ENCODE results near the gene GM2A. TPM values are rescaled to one million over a fixed set of nuclear protein-coding genes. Genes with fewer than 3 reads are reported as not detected.
"Not testable (repeated sequence)": the region's sequence is repeated elsewhere in the genome, so short reads cannot be mapped to it uniquely, and the experiment has no call there.

The GM2A gene
- polyA plus RNA-seq, 3 donors: 7.8 to 14.1 (median 10.1) TPM

DNA sequence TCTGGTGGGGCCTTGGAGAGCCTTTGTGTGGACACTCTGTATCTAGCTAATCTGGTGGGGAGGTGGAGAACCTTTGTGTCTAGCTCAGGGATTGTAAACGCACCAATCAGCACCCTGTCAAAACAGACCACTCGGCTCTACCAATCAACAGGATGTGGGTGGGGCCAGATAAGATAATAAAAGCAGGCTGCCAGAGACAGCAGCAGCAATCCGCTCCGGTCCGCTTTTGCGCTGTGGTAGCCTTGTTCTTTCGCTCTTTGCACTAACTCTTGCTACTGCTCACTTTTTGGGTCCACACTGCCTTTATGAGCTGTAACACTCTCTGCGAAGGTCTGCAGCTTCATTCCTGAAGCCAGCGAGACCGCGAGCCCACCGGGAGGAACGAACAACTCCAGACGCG, 56.8 kb downstream of the GM2A start:
- not testable (repeated sequence) for H3K27ac ChIP-seq (ENCODE audit: low read depth, low read length)
- 88 to 94% (median 90%) methylated on average over 15 of the region's 15 CpGs for WGBS, 3 donors

DNA sequence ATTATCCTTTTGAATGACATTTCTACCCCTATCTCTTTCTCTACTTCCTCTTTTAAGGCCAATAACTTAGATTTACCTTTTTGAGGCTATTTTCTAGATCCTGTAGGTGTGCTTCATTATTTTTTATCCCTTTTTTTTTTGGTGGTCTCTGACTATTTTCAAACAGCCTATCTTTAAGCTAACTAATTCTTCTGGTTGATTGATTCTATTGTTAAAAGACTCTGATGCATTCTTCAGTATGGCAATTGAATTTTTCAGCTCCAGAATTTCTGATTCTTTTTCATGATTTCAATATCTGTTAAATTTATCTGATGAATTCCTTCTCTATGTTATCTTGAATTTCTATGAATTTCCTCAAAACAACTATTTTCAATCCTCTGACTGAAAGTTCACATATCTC, 57.9 kb downstream of the GM2A start:
- H3K27ac ChIP-seq (ENCODE audit: low read depth, low read length): no peak overlapping the region

DNA sequence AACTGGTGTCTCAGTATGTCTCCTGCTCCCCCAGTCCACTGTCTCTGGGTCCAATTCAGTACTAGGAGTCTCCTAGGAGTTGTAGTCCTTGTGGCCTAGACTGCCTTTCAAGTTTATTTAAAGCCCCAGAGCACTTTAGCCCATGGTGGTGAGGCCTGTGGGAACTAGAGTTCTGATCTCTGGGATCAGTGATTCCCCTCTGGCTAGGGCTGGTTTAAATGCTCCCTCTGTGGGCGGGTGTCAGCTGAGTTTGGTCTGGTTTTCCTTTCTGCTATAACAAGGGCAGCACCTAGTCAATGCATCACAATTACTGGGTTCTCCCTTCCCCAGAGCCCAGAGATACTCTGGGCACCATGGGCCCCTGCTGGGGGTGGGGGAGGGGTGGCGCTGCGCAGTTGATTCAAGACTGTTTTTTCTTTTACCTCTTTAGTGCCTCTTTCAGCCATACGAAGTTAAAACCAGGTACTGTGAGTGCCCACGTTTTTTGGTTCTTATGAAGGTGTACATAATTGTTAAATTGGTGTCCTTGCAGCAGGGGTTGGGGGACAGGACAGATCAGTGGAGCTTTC, 59.9 kb downstream of the GM2A start:
- no peak overlapping the region for H3K27ac ChIP-seq (ENCODE audit: low read depth, low read length)
- 68 to 81% (median 80%) methylated on average over 5 of the region's 5 CpGs for WGBS, 3 donors

DNA sequence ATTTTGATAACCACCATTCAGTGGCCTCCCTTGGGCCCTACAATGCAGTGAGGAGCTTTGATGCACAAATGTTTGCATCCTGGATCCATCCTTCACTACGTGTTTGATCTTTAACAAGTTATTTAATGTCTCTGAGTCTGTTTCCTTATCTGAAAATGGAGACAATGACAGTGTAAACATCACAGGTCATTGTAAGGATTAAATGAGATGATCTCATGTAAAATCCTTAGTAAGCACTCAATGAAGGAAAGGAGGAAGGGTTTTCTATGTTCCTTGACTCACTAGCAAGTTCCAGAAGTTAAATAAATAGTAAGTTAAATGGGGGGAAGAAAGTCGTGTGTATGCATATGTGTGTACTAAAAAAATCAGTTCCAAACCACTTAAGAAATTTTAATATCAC, 60.4 kb downstream of the GM2A start:
- WGBS, 3 donors: 44 to 55% (median 48%) methylated on average over 2 of the region's 2 CpGs
- no peak overlapping the region for H3K27ac ChIP-seq (ENCODE audit: low read depth, low read length)

DNA sequence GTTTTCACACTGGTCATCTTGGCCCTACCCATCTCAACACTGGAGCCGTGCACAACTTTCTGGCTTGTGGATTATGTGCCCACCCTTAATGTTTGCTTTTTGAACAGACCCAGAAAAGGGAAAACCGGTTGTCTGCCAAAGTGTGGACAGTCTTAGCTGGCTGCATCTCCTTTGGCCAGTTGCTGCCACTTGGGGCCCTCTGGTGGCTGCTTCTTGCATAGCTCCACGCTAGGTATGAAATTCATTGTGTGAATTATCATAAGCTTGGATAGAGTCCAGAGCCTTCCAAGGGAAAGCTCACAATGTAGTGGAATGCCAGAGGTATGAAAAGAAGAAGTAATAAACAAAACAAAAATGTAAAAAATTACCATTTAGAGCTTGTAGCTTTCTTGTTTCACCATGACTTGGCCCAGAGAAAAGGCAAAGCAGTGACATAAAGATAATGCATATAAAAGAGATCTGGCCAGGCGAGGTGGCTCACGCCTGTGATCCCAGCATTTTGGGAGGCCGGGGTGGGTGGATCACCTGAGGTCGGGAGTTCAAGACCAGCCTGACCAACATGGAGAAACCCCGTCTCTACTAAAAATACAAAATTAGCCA, 63.1 kb downstream of the GM2A start:
- no peak overlapping the region for H3K27ac ChIP-seq (ENCODE audit: low read depth, low read length)
- WGBS, 3 donors: 46 to 54% (median 51%) methylated on average over 8 of the region's 8 CpGs

DNA sequence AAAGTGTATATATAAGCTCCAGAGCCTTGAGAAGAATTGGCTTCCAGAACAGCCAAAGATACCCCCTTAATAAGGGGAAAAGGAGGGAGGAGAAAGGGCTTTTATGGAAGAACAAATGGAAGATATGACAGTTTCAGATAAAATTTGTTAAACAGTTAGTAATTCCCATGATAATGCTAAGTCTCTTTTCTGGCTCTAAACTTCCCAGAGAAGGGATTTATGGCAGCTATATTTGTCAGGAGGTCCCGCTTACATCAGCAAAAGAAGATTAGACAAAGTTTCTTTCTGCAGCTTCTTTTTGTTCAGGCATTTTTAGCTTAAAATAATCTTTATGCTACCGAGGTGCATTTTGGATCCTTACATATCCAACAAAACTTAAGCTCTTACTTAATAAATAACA, 64.9 kb downstream of the GM2A start:
- 62 to 73% (median 68%) methylated on average over 2 of the region's 2 CpGs for WGBS, 3 donors
- H3K27ac ChIP-seq (ENCODE audit: low read depth, low read length): no peak overlapping the region

DNA sequence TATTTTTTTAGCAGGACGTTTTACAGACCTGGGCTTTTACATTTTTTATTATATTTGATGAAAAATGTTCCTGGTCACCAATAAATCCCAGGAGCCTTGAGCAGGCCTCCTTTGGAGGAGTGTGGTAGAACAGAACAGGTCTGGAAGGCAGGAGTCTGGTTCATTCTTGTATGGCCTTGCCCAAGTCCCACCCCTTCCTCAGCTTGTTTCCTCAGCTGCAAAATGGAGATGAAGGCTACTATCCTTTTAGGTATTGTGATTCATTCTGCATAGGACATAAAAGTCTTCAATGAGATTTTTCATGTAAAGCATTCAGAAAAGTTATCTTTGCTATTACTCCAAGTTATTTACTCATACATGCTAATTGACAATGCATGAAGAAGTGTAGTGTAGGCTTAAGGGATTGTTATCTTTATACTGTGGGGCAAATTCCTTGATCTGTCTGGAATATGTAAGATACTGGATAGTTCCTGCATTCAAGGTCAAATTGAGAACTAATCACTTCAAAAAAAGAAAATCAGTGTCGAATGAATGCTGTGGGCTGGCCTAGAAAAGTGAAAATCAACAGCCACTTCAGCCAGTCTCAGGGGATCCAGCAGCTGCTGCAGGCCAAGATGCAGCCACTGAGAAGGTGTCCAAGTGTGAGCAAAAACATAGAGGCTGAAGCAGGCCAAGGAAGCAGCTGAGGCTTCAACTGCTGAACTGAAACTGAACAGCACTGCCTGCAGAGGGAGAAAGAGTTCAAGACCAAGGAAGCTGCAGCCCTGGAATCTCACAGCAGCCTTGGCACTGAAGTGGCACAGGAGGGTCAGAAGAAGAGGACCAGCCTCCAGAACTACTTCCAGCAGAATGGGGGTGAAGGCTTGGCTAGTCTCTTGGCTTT, 66.1 kb downstream of the GM2A start:
- 40 to 68% (median 57%) methylated on average over 2 of the region's 2 CpGs for WGBS, 3 donors
- H3K27ac ChIP-seq (ENCODE audit: low read depth, low read length): no peak overlapping the region

Other genes with a start within 250 kb of the GM2A start
- gene GPX3, start 232.6 kb upstream of the GM2A start, polyA plus RNA-seq: 1,000 to 10,000 TPM in 2 of 3 donors, 100 to 1,000 TPM in 1; 431 to 7,652 (median 5,613) TPM
- gene TNIP1, start 172.2 kb upstream of the GM2A start, polyA plus RNA-seq: 100 to 1,000 TPM in 1 of 3 donors, 10 to 100 TPM in 2; 62.7 to 264 (median 97.5) TPM
- gene ANXA6, start 95.4 kb upstream of the GM2A start, polyA plus RNA-seq: 100 to 1,000 TPM in 2 of 3 donors, 10 to 100 TPM in 1; 70.1 to 454 (median 256) TPM
- 100 to 1,000 TPM in 2 of 3 donors, 10 to 100 TPM in 1; 38.3 to 168 (median 145) TPM for gene CCDC69, start 29.1 kb upstream of the GM2A start, polyA plus RNA-seq
- gene SLC36A3, start 50.6 kb downstream of the GM2A start, polyA plus RNA-seq: not detected
- gene SLC36A2, start 94.4 kb downstream of the GM2A start, polyA plus RNA-seq: under 1 TPM; 0.10 to 0.22 (median 0.15) TPM
- gene SLC36A1, start 194.4 kb downstream of the GM2A start, polyA plus RNA-seq: 1 to 10 TPM; 2.5 to 4.5 (median 3.1) TPM

Measured in adipose tissue (tissue), 3 donors.